Activated T-cell treated with anti-CD3 and anti-CD28 coated beads, Interleukin-2, amount 50 U/mL, for 1 hour (primary cell): Measurements from ENCODE around the gene EFCAB14.
A peak's percentile ranks its signal among the peaks of the same experiment; 100 is the strongest.
"Not testable (repeated sequence)": the region's sequence is repeated elsewhere in the genome, so short reads cannot be mapped to it uniquely, and the experiment has no call there.

Experiments used
- DNase-seq: peaks from one replicate; pipeline ENCODE4 v3.0.0-alpha.2; 2020

The EFCAB14 gene, protein sequence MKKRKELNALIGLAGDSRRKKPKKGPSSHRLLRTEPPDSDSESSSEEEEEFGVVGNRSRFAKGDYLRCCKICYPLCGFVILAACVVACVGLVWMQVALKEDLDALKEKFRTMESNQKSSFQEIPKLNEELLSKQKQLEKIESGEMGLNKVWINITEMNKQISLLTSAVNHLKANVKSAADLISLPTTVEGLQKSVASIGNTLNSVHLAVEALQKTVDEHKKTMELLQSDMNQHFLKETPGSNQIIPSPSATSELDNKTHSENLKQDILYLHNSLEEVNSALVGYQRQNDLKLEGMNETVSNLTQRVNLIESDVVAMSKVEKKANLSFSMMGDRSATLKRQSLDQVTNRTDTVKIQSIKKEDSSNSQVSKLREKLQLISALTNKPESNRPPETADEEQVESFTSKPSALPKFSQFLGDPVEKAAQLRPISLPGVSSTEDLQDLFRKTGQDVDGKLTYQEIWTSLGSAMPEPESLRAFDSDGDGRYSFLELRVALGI

DNA sequence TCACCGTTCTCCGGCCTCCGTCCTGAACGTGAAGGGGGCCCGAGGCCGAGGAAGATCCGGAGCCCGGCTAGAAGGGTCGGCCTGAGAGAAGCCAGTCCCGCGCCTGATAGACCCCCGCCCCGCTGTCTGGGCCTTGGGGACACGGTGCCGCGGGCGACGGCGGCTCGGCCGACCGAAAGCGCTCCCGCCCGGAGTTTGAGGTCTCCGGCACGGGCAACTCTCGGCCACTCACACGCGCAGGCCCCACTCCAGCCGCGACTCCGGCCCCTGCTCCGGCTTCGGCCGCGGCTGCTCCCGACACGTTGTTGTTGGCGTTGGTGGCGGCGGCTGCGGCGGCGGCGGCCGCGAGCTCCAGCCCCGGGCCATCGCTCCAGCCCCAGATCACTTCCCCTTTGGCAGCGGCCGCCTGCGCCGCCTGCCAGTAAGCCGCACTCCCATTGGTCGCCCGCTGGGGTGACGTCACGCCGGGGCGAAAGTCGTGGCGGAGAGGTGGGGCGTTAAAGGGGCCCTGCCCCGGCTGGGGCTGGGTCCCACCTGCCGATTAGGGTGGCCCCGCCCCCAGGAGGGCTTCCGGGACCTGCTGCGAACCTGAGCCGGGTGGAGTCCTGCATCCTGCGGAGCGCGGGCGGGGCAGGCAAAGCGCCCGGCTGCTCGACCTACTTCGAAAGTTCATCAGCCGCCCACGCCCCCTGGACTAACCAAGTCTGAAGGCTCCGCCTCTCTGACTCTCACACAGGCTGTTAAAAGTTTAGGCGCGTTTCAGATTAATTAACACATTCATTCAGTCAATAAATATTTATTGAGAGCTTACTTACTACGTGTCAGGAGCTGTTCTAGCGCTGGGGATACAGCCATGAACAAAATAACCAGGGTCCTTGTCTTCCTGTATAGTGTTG, at the start of gene EFCAB14:
EFCAB14 (minus strand) TSS at position 388 of the 896 bp plus-strand sequence. CDS start 1,027 bp downstream, outside the sequence.
- DNase-seq, result peak; percentile 100

DNA sequence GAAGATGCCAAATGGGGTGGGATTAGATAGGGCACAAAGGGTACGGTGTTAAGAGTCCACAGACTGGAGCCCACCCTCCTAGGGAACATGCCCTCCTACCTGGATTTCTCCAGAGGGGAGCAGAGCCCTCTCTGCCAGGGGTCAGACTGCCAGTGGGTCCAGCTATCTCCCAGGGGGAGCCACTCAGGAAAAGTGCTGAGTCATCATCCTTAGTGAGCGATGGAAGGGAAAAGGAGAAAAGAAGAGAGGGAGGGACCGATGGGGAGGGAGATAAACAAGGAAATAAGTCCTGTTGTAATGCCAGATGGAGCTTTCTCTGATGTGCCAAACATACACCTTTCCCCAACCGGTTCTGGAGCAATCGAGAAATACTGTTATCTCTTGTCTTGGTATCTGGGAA, 49.5 kb upstream of the EFCAB14 start:
- DNase-seq, result no peak

DNA sequence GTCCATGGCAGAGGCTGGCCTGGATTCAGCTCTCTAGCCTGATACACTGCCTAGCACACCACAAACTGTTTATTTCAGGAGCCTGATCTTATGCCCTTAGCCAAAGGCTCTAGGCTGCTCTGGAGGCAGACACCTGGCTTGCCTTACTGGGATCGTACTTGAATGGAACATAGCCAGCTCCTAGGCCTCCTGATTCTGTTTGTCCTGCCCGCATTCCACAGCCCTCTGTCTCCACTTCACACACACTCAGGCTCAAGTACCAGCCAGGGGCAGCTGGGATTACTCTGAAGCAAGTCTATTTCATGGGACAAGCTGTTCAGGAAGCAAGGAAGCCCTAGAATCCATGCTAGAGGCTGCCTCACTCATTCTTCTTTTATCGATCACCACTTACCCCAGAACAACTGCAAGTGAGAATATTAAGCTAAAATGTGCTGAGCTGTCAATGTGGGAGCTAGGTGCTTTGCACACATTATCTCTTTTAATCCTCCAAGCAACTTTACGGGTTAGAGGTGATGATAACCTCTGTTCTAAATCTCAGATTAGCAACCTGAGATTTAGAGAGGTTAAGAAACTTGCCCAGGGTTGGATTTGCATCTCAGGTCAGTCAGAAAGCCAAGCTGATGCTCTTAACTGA, 48.9 kb upstream of the EFCAB14 start:
- DNase-seq, result no peak

DNA sequence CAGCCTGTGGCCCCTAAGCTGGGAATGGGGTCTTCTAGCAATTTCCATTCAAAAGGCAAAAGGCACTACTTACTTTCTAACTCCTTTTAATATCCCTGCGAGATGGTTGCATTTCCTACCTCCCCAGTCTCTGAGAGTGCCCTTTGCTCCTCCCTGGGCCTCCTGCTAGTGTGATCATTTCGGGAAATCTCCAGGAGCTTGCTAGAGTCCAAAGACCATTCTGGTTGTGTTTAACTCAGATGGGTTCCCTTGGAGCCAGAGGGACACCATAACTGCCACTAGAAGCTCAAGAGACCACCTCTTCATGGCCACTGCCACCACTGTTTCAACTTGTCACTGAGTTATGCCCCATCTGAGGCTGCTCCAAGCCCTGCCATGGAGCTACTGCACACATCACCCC, 45.5 kb upstream of the EFCAB14 start:
- DNase-seq, result no peak

DNA sequence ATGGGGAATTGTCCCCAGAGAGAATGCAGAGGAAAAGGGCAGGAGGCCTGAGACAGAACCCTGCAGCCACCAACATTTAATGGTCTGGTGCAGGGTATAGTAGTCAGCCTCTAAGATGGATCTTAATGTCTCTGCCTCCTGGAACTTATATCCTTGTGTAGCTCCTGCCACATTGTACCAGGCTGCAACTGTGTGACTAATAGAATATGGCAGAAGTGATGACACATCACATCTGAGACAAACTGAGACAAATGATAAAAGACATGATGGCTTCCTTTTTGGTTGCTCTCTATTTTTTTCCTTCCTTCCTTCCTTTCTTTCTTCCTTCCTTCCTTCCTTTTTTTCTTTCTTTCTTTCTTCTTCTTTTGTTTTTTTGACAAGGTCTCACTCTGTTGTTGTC, 42.8 kb upstream of the EFCAB14 start:
- no peak for DNase-seq

DNA sequence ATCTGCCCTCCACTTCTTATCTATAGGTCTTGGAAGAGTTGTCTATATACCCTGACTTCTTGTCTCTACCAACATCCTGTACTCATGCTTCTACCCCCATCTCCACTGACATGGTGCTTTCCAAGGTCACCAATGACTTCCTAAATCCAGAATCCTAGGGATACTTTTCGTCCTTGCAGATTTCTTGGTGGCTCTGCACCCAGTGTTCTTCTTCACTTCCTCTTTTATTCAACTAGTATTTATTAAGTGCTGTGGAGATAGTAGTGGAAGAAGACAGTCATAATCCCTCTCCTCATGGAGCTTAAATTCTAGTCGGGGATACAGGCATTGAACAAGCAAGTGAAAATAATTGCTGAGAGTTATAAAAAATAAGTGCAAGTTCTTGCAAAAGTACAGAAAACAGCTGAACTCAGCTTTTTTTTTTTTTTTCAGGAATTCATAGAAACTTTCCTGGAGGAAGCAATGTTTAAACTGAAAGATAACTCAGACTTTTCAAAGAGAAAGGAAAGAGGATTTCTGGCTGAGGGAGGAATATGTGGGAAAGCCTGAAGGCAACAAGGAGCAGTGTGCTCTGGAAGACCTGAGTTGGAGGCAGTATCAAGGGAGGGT, 41.7 kb upstream of the EFCAB14 start:
- DNase-seq, result no peak

DNA sequence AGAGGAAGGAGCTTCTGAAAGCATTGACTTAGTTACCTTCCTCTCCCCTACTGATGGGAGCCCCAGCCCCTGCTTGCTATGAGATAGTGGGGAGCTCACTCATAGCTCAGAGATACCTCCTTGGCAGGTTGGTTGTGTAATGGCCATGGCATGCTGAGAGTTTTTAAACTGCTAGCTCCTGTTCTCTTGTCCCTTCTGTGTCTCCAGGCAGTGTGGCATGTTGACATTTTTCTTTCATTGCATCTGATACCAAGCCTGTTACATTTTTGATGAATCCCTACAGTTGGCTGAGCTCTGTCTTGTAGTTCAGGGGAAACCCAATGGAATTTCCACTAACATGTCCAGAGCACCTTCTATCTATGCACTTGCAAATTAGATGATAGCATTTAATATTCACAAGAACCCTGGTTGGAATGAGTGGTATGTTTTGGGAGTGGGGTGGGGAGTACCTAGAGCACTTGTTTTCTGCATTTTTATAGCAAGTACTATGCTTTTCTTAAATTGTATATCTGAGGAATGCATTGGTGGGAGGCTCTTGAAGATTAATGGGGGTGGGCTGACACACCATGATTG, 39.1 kb upstream of the EFCAB14 start:
- DNase-seq, result no peak

DNA sequence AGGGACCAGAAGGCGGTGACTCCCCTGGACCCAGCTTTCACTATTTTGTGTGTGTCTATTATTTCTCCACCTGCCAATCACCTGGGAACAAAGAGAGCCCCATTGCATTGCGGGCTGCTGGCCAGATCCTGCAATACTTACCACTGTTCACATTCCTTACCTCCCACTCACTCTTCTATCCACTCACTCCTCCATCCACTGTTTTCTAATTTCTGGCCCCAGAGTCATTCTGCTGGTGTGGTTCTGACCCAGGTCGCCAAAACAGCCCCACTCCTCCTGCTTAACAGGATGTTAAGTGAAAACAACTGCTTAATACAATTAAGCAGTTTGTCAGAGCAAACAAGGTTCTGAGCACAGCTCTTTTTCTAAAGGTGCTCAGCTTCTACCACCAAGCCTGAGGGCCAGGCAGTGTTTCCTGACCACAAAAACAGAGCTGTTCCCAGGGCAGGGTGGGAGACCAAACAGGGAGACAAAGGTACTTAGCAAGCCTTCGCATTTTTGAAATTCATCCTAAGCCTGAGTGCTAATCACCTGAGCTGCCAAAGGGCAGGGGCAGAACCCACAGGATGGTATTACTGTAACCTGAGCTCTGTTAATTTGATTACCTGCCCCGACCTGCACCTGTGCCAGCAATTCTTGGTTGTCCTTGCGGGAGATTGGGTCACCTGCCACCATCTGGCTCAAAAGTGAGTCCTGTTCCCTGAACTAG, 38.5 kb upstream of the EFCAB14 start:
- DNase-seq, result no peak

DNA sequence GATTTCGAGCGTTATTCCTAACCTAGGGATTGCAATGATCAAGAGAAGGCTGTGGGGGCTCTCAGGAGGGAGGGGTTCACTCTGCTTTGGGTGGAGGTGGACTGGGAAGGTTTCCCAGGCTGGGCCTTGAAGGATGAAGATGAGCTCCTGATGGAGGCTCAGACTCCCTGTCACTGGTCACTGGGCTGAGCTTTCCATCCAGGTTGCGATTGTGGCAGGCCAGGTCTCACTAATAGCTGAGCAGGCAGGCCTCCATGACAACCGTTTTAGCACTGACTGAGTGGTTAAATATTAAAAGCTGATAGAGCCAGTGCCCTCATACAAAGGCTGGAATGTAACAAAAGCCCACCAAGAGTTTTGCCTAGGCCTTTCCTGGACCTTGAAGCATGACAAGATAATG, 36.2 kb upstream of the EFCAB14 start:
- DNase-seq, result no peak

DNA sequence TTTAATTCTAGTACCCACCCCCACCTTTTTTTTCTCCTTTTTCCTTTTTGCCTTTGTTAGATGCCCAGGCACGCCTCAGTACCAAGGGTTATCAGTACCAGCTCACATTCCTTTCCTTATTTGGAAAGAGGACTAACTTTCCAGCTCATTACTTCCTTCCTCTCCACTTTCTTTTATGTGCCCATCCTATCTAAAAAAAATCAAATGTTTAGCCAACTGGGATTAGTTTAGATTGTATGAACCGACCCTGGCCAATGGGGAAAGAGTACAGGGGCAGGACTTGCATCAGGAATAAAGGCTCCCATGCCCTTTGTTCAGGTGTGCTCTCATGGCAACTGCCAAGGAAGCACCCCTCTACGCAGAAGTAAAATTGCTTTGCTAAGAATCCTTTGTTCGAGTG, 35.8 kb upstream of the EFCAB14 start:
- DNase-seq, result not testable (repeated sequence)

DNA sequence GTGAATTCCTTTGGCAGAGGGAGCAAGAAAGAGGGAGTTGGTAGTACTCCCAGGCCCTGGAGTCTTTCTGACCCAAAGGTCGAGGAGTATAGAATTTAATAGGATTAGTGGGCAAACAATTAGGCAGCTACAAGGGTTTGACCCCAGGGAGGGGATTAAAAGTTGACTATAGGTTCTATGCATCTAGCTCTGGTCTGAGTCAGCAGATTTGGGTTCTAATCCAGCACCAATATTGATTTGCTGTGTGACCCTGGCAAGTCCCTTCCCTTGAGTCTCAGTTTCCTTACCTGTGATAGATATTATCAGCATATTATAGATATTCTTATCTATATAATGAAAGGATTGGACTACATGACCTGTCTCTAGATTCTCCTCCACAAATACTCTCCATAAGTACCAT, 35.1 kb upstream of the EFCAB14 start:
- no peak for DNase-seq

DNA sequence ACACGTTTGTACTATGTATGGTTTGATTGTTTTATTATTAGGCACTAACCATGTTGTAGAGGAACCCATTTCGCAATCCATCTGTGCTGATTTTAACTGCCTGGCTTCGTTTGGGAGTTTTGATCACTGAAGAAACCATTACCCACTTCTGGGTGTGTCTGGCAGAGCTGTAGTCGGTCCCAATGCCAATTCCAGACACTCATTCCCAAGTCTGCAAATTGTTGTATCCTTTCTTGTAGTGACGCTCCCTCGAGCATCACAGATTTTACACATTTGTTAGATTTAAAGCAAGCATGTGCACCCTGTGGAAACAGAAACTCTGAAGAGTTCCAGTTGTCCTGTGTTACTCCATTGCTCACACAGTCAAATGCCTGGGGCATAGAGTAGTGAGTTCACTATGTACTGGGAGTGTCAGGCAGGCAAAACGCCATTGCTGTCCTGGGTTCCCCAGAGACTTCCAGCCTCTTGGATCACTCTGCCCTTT, 31.0 kb upstream of the EFCAB14 start:
- DNase-seq, result no peak

DNA sequence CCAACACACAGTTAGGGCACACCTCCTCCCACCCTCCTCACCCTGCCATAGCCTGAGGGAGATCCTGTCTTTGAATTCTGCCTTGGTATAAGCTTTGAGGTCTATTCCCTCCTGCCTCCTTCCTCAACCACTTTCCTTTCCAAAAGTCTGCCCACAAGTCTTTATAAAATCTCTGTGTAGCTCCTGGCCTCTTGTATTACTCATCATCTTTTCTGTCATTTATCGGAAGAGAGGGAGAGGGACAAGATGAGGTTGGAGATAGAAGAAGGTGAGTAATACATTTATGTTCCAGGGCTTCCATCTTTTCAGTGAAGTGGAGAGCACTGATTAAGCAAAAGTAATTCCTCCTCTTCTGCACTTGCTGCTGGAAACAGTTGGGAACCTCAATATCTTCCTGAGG, 30.5 kb upstream of the EFCAB14 start:
- no peak for DNase-seq

DNA sequence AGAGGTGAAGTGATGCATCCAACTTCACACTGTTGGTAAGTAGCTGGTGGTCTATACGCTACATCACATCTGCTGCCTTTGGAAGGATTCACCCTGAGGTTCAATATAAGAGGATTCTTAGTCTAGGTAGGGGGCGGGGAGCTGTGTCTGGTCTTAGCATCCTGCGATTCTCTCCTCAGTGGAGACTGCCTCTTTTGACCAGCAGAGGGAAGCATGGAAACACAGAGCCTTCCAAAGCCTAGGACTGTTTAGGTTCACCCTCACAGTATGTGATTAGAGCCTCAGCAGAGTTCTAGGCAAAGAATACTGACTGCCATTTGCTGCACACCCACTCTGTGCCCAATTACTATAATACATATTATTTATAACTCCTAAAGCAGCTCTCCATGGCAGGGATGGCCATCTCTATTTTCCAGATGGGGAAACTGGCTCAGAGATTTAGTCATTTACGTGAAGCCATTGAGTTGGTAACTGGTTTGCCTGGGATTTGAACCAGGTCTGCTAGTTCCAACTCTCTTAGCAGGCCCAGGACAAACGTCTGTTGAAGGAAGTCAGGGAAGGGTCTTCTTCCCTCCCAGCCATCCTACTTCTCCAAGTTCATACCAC, 28.9 kb upstream of the EFCAB14 start:
- DNase-seq, result no peak

DNA sequence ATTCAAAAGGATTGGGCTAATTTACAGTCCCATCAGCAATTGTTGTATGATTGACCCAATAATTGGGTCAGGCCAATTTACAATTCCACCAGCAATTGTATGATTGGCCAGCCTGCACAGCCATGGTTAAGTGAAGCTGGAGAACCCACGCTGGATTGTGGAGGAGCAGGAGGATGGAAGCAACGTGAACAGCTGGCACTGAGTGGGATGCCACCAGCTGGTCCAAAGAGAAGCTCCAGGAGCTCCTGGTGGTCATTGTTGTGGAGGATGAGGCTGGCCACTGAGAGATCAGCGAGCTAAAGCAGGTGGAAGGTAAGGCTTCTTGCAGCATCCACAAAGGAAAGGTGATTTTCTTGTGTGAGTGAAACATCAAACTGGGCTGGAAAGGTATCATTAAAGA, 23.2 kb upstream of the EFCAB14 start:
- no peak for DNase-seq

DNA sequence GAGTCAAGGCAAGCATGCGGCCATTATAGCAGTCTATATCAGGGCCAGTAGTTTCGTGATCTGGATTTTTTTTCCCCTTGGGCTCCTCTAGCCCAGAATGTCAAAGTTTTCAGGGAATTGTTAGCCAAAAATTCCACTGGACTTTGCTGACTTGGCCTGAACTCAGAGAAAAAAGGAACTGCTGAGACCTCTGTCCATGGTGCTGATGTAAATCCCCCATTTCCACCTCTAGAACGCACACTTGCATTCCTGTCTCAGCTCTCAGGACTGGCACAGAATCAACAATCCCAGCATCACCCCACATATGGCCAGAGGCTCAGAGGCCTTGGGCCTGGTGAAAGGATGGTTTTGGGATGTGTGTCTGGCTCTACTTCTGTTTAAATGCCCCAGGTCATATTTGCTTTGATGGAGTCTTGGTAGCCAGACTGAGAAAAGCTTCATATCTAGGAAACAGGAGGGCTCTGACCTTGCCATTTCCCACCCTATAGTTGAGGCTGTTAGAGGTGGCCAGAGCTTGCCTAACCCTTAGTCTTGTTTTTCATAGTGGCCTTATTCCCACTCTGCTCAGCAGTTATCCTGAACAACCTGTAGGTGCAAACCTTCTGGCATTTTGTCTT, 16.9 kb upstream of the EFCAB14 start:
- DNase-seq, result no peak

DNA sequence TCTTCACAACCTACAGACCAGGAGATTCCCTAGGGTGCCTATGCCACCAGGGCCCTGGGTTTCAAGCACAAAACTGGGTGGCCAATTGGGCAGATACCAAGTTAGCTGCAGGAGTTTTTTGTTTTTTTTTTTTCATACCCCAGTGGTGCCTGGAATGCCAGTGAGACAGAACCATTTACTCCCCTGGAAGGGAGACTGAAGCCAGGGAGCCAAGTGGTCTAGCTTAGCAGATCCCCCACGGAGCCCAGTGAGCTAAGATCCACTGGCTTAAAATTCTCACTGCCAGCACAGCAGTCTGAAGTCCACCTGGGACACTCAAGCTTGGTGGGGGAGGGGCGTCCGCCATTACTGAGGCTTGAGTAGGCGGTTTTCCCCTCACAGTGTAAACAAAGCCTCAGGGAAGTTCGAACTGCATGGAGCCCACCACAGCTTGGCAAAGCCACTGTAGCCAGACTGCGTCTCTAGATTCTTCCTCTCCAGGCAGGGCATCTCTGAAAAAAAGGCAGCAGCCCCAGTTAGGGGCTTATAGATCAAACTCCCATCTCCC, 9.5 kb upstream of the EFCAB14 start:
- not testable (repeated sequence) for DNase-seq

DNA sequence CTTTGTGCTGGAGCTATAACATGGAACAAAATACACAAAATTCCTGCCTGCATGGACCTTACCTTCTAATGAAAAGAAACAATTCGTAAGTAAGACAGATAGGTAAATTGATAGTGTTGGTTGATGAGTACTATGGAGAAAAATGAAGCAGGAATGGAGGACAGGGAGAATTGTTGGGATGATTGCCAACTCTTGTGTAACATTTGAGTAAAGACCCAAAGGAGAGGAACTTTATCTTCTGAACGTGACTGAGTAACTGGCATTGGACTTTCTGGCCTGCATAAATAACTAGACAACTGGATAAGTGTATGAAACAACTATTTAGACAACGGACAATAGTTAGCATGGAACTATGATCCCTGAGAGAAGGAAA, 6.8 kb upstream of the EFCAB14 start:
- DNase-seq, result no peak

DNA sequence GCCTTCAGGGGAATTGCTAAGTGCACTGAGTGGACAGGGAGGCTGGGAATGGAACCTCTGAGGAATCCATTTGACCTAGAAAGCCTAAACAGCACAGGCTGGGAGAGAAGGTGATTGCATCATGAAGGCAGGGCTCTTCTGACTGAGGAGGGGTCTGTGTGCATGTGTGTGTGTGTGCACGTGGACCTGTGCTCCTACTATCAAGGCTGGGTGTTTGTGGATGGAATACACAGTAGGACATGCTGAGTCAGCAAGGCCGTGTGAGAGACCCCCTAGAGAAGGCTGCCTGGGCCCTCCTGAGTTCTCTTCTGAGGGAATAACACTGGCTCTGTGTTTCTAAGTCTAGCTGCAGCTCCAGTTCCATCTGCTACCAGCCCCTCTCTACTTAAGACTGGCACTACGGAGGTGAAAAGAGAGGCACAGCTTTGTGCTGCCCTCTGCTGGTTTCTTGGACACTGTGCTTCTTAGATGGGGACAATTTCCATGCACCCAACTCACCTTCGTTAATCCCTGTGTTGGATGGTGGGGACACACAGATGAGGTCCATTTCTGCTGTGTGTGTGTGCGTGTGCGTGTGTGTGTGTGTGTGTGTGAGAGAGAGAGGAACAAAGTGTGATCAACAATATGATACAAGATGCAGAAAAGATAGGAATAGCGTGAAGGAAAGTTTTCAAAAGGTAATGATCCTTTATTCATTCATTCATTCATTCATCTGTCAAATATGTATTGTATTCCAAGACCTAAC, 6.2 kb upstream of the EFCAB14 start:
- peak; percentile 63 for DNase-seq

DNA sequence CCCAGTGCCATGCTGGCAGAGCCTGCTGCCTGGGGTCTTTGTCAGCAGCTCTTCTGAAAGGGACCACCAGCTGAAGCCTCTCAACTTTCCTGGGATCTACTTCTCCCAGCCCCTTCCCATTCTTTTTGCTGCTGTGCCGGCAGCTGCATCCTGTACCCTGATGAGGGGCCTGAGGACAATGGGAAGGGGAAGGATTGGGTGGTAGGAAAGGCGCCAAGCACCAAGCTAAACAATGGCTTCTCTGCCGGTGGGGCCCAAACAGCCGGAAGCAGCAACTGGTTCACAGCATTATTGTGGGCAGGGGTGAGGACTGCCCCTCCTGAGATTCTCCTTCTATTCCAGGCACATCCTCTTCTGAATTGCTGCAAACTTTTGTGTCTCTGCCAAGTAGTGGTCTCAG, 5.0 kb upstream of the EFCAB14 start:
- no peak for DNase-seq
